SK-N-SH (cell line): ENCODE data around the gene CRB1.

Experiments used
- CHD2 ChIP-seq: fragments of 150-350 bp; IDR thresholded peaks from 2 replicates; pipeline ENCODE4 v1.6.1; 2018; ENCODE audit warnings: low read length; ENCODE audit not compliant: partially characterized antibody
- CTCF ChIP-seq: fragments of 200-600 bp; sonication (generic); IDR thresholded peaks from 2 replicates; pipeline ENCODE4 v1.6.1; 2017; ENCODE audit warnings: antibody characterized with exemption, mild to moderate bottlenecking, moderate library complexity
- EP300 ChIP-seq, 2 experiments: IDR thresholded peaks; 2 replicates each; pipeline versions ENCODE4 v1.4.0 to v1.6.1; 2012; ENCODE audit warnings: borderline replicate concordance in 1 of 2, low read depth in 1 of 2, low read length in 1 of 2
- EZH2phosphoT487 ChIP-seq: fragments of 200-600 bp; sonication (generic); IDR thresholded peaks from 2 replicates; pipeline ENCODE4 v1.6.1; 2017; ENCODE audit warnings: low read depth, mixed run types, mild to moderate bottlenecking, antibody characterized with exemption, moderate library complexity, borderline replicate concordance
- MXI1 ChIP-seq: IDR thresholded peaks from 2 replicates; pipeline ENCODE4 v1.6.1; 2012; ENCODE audit warnings: mild to moderate bottlenecking, low read depth, low read length, improper control_type of control experiment
- NRF1 ChIP-seq: IDR thresholded peaks from 2 replicates; pipeline ENCODE4 v1.6.1; 2012; ENCODE audit warnings: low read depth, mild to moderate bottlenecking, low read length
- POLR2AphosphoS5 ChIP-seq: IDR thresholded peaks from 2 replicates; pipeline ENCODE4 v1.6.1; 2012; ENCODE audit warnings: low read depth, low read length
- RXRA ChIP-seq: IDR thresholded peaks from 2 replicates; pipeline ENCODE4 v1.4.0; 2012; ENCODE audit warnings: low read depth, mild to moderate bottlenecking, borderline replicate concordance
- TEAD4 ChIP-seq: IDR thresholded peaks from 2 replicates; pipeline ENCODE4 v1.4.0; 2012; ENCODE audit warnings: mild to moderate bottlenecking, borderline replicate concordance; ENCODE audit not compliant: insufficient read depth

- TF ChIP-seq CTCF = no peak
- no peak for TF ChIP-seq NRF1
- no peak for TF ChIP-seq EP300 (IDR thresholded peaks at IDR 0.05; ENCODE audit: borderline replicate concordance in 1 of 2, low read depth in 1 of 2, low read length in 1 of 2)
- TF ChIP-seq POLR2AphosphoS5 = no peak
- no peak for TF ChIP-seq RXRA
- no peak for TF ChIP-seq MXI1
- no peak for TF ChIP-seq CHD2
- no peak for TF ChIP-seq TEAD4
- TF ChIP-seq EZH2phosphoT487 = no peak
These were observed 198.8 kb downstream of the CRB1 start for GRCh38 chr1:197466813-197467212.
